Suprapubic skin (tissue), 4 donors: Measurements from ENCODE around the gene ICAM2.

Source experiments
- CTCF ChIP-seq, 2 donors: fragments of 200-600 bp in 1 of 2; fragments of 450-650 bp in 1 of 2; sonication (generic) in 1 of 2; IDR thresholded peaks; one replicate each; pipeline ENCODE4 v1.5.1; 2016 to 2019; ENCODE audit warnings: antibody characterized with exemption in 2 of 2, mild to moderate bottlenecking in 1 of 2, moderate library complexity in 1 of 2
- EP300 ChIP-seq: sonication (generic); formaldehyde crosslinking; IDR thresholded peaks from one replicate; pipeline ENCODE4 v1.6.1; 2017; ENCODE audit warnings: antibody characterized with exemption
- POLR2A ChIP-seq, 2 donors: fragments of 450-650 bp; IDR thresholded peaks; one replicate each; pipeline ENCODE4 v1.6.1; 2017; ENCODE audit warnings: antibody characterized with exemption in 2 of 2, mild to moderate bottlenecking in 2 of 2, moderate library complexity in 2 of 2
- POLR2AphosphoS5 ChIP-seq, 3 donors: sonication (generic); formaldehyde crosslinking; IDR thresholded peaks; one replicate each; pipeline ENCODE4 v1.6.1; 2017; ENCODE audit warnings: antibody characterized with exemption in 3 of 3

- no peak for TF ChIP-seq CTCF (IDR thresholded peaks at IDR 0.05)
- TF ChIP-seq POLR2AphosphoS5 (IDR thresholded peaks at IDR 0.05) = no peak
- no peak for TF ChIP-seq EP300
- no peak for TF ChIP-seq POLR2A (IDR thresholded peaks at IDR 0.05)
Measured at GRCh38 chr17:64004218-64004770, 16.1 kb downstream of the ICAM2 start.
